GM04503 (cell line): ENCODE data around the gene WBP1.
"Not testable (repeated sequence)": the region's sequence is repeated elsewhere in the genome, so short reads cannot be mapped to it uniquely, and the experiment has no call there.

Experiments used
- DNase-seq: peaks from one replicate; pipeline ENCODE4 v3.0.0-alpha.2; 2012; ENCODE audit warnings: low read depth

WBP1 gene

DNA sequence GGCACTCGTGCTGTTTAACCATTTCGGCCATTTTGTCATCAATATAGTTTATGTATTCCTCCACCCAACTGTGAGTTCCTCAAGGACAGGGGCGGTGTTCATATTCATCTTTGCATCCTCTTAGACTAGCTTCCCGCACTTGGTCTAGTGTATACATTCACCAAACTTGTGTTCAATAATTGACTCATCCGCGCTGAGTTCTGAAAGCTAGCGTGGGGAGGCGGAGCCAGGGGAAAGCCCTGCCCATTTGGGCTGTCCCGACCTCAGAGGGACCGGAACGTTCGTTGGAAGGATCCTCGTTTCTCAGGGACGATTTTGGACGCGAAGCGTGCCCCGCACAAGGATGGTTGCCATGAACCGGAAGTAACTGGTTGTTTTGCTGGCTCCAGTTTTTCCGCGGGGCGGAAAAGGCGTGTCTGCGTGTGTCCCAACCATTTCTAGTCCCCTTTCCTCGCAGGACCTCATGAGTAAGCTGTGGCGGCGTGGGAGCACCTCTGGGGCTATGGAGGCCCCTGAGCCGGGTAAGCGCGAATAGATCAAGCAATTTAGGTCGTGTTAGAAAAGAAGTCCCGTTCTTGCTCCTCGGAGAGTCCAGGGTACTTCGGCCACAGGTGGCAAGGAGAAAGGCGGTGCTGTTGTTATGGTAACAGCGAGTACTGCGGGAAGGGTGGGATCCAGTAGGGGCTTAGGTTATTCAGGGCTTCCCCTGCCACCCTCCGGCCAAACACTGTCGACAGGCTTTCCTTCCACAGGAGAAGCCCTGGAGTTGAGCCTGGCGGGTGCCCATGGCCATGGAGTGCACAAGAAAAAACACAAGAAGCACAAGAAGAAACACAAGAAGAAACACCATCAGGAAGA is 3.4 kb upstream of the WBP1 start, which contains the start of gene INO80B:
TSS of gene INO80B (plus strand) at position 434 of the 858 bp plus-strand sequence. CDS start at position 464, 30 bp downstream.
- peak; percentile 90 for DNase-seq

- no peak for DNase-seq
These were observed 1.1 kb upstream of the WBP1 start for GRCh38 chr2:74457129-74457548.

DNA sequence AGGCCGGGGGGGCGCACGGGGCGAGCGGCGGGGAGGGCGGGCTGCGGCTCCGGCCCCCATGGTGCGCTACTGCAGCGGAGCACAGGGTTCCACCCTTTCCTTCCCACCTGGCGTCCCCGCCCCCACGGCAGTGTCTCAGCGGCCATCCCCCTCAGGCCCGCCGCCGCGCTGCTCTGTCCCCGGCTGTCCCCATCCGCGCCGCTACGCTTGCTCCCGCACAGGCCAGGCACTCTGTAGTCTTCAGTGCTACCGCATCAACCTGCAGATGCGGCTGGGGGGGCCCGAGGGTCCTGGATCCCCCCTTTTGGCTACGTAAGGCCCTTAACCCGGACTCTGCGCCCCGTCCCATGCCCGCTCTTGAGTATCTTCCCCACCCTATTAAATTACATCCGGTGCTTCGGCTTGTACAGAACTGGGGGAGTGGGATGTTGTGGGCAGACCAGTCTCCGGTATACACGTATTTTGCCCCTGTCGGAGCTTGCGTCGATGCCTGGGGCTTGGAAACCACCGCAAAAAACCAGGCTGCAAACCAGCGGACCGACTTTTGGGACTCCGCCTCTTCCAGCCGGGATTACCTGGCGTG is 598 bp upstream of the WBP1 start:
- no peak for DNase-seq

GRCh38 chr2:74458938-74459363 is 713 bp downstream of the WBP1 start:
- DNase-seq: no peak

DNA sequence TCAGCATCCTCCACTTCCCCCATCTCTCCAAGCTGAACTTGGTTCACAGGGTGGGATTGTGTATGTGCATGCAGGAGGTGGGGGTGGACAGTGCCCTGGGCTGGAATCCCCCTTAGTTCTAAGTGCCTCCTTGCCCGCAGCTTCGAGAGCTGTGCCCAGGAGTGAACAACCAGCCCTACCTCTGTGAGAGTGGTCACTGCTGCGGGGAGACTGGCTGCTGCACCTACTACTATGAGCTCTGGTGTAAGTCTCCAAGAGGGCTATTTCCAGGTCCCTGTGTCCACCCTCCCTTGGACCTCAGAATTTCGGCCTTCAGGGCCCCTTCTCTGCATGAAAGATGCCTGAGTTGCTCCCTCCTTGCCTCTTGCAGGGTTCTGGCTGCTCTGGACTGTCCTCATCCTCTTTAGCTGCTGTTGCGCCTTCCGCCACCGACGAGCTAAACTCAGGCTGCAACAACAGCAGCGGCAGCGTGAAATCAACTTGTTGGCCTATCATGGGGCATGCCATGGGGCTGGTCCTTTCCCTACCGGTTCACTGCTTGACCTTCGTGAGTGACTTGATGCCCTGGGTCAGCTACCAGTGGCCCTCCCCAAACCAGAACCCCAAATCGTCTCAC is 1.4 kb downstream of the WBP1 start:
- DNase-seq: not testable (repeated sequence)

- DNase-seq: not testable (repeated sequence)
These were observed 1.9 kb downstream of the WBP1 start for GRCh38 chr2:74460187-74460586.

DNA sequence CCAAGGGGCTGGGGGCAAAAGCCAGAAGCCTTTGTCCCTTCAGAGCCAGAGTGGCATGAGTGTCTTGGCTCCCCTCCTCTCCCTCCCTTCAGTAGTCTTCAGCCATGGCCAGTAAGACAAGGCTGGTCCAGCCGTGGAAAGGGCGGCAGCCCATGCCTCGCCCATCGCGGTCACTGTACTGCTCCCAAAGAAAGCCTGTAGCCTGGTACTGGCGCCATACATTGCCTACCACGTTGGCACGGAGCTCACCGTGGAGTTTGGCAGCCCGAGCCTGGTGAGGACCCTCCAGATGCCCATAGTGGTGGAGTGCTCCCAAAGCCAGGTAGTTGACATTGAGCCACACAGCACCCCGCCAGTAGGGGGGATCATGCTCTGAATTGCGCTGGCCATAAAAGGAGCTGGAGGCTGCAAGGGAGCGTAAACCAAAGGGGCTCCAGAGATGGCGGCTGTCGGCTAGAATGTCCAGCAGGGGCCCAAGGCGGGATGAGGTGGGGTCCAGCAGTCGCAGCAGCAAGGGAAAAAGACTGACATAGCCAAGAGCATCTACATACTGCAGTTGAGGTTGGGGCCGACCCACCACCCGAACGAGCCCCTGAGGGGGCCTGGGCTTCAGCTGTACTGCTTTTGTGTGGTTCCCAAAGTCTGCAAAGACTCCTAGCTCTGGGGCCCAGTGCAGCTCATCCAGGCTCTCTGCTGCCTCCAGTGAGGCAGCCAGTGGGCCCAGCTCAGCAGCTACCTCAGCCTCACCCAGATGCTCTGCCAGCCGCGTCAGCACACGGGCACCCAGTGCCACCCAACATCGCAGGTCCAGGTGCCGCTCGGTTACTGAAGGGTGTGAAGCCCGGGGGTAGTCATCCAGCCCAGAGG is 3.2 kb downstream of the WBP1 start:
- DNase-seq: no peak

GRCh38 chr2:74462054-74462785 is 4.0 kb downstream of the WBP1 start:
- DNase-seq: no peak

GRCh38 chr2:74462786-74463105 is 4.5 kb downstream of the WBP1 start:
- no peak for DNase-seq

GRCh38 chr2:74464406-74464805 is 6.2 kb downstream of the WBP1 start:
- DNase-seq: no peak

DNA sequence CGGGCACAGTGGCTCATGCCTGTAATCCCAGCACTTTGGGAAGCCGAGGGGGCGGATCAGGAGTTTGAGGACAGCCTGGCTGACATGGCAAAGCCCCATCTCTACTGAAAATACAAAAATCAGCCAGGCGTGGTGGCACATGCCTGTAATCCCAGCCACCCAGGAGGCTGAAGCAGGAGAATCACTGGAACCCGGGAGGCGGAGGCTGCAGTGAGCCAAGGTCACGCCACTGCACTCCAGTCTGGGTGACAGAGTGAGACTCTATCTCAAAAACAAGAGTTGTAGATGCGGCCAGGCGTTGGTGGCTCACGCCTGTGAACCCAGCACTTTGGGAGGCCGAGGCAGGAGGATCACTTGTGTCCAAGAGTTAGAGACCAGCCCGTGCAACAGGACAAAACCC is 12.5 kb downstream of the WBP1 start:
- DNase-seq: not testable (repeated sequence)

DNA sequence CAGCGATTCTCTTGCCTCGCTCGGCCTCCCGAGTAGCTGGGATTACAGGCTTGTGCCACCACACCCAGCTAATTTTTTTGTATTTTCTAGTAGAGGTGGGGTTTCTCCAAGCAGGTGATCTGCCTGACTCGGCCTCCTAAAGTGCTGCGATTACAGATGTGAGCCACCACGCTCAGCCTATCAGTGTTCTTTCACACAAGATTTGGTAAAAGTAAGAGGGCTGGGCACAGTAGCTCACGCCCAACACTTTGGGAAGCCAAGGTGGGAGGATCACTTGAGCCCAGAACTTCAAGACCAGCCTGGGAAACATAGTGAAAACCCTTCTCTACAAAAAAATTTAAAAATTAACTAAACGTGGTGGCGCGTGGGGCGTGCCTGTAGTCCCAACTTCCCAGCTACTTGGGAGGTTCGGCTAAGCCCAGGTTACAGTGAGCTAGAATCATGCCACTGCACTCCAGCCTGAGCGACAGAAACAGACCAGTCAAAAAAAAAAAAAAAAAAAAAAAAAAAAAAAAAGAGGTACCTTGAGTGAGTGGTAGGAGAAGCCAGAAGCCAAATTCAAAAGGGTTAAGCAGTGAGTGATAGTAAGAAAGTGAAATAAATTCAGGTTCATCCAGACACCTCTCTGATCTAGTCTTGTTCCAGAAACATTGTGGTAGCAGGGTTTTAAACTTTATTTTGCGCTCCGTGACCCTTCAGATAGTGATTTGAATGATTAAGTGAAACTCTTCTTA is 13.3 kb downstream of the WBP1 start:
- DNase-seq: no peak

DNA sequence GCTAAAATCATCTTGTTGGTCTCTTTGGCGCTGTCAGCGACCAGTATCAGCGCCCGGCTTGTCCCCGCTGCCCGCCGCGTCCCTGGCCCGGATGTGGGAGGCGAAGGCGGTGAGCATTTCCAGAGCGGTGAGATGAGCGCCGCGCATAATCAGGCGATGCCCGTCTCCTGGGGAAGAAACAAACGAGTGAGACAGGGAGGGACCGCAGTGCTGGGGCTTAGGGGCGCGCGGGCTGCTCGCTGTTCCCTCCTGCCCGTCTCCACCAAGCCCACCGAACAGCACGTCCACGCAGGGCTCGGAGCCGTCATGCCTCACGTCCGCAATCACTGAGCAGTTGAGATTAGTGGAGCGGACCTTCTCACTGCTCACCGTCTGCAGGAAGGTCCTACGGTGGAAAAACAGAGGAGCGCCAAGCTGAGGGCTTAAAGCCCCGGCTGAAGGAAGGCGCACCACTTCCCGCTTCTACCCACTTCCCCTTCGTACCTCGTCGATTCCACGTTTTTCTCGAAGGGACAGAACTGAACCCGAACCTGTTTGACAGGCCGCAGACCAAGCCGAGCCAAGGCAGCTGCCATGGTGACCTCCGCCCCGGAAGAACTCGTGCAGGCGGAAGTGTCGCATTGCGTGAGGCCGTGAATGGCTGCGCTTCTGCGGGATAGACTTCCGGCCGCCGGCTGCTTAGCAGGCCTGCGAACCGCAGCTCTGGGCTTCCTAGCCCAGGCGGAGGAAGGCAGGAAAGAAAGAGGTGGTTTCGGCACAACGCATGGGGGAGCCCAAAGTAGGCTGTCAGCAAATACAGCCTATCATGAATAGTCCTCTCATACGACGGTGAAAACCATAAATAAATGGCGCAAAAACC is 14.1 kb downstream of the WBP1 start, which contains the start of gene MRPL53:
TSS of gene MRPL53 (minus strand) at position 595 of the 859 bp plus-strand sequence. CDS start at position 575, 20 bp downstream.
- DNase-seq: peak; percentile 67

DNA sequence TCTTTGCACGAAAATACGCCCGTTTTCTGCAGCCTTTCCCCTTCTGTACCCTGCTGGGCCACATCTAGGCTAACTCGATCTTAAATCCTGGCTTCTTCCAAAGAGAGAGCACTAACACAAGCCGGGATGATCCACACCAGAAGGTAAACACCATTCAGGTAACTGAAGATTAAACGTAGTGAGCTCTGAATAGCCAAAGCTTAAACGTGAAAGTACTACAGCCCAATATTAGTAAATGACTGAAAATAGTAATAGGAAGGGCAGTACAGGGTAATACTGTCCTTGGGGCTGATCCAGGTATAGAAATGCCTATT is 14.7 kb downstream of the WBP1 start:
- DNase-seq: no peak

DNA sequence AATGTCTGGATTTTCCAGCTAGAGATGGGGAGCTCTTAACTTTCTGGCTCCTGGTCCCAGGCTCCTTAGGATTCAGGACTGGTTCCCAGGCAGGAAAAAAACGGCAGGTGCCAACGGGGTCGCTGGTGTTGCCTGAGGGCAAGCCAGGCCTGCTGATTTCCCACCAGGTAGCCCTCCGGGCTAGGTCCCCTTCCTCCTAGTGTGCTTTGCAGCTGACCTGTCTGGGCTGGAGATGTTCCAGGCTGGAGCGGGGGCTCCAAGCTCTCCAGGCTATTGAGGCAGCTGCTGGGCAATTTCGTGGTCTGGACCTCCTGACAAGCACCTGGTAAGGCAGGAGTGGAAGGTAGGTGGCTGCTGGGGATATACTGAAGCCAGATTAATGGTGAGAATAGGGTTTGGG is 16.2 kb downstream of the WBP1 start:
- DNase-seq: no peak

- no peak for DNase-seq
These were observed 16.7 kb downstream of the WBP1 start for GRCh38 chr2:74474899-74475298.

DNA sequence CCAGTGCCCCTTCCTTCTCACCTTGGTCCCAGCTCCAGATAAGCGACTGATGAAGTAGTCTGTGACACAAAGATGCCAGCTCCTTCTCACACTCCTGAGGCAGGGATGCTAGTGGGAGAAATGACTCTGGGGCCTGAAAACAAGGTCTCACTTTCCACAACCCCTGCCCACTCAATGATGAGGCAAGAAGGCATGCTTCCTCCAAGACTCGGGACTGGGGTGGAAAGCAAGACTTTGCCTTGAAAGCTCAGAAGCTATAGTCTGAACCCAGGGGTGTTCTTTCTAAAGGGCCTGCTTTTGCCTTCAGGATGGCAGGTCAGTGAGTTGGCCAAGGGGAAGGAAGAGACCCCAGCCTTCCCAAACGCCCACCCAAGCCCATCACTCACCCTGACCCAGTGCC is 23.2 kb downstream of the WBP1 start:
- no peak for DNase-seq

DNA sequence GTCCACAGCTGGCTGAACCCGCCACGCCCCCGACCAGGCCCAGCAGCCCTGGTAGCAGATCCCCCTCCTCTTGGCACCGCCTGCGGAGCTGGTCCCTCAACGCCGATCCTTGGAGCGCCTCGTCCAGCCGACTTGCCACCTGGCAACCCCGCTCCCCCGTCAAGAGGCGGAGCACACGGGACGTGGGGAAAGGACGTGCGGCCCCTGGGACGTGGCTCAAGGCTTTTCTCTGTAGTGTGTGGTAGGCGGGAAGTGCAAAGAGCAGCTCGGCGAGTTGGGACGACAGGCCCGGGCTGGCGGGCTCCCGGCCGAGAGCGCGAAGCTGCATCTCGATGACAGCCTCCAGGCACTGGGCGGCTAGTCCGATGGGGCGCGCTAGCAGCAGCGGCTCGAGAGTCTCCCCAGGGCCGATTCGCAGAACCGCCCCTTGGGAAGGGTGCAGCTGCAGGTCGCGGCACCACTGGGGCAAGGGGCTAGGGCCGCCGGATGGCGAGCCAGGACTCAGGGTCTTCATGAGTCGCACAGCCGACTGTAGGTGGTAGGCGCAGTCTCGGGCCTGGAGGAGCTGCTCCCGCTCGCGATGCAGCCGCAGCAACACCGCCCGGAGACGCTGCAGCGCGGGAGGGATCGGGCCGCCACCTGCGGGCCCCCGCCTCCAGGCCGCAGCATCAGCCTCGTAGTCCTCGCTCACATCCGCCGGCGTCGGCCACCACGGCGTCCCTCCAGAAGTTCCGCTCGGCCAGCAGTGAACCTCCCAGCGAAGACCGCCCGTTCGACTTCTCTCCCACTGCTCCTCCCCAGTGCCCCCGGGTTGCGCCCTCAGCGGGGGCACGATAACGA is 23.9 kb downstream of the WBP1 start:
- DNase-seq: no peak
